BLaER1 treated with 17β-estradiol and CSF1 and Interleukin-3, amounts not matched to agents 10 nM and 100 nM (cell line): Measurements from ENCODE around the gene ZNF318.
A peak's percentile ranks its signal among the peaks of the same experiment; 100 is the strongest.
"Not testable (repeated sequence)": the region's sequence is repeated elsewhere in the genome, so short reads cannot be mapped to it uniquely, and the experiment has no call there.

Experiments used
- H3K27ac ChIP-seq, 11 experiments: shearing (Covaris generic); formaldehyde crosslinking; 2 replicates each; pipeline ENCODE4 v1.8.1; 2022
- H3K27me3 ChIP-seq, 11 experiments: shearing (Covaris generic); formaldehyde crosslinking; 2 replicates each; pipeline ENCODE4 v1.8.1; 2022
- H3K36me3 ChIP-seq, 11 experiments: shearing (Covaris generic); formaldehyde crosslinking; 2 replicates each; pipeline ENCODE4 v1.8.1; 2022
- H3K4me1 ChIP-seq, 10 experiments: shearing (Covaris generic); formaldehyde crosslinking; 2 replicates each; pipeline ENCODE4 v1.8.1; 2022
- H3K4me2 ChIP-seq, 11 experiments: shearing (Covaris generic); formaldehyde crosslinking; 2 replicates each; pipeline ENCODE4 v1.8.1; 2022
- H3K4me3 ChIP-seq, 10 experiments: shearing (Covaris generic); formaldehyde crosslinking; 2 replicates each; pipeline ENCODE4 v1.8.1; 2022
- H3K9ac ChIP-seq, 11 experiments: shearing (Covaris generic); formaldehyde crosslinking; 2 replicates each; pipeline ENCODE4 v1.8.1; 2022
- H3K9me3 ChIP-seq, 11 experiments: shearing (Covaris generic); formaldehyde crosslinking; replicated peaks in 1 of 11; 2 replicates each; pipeline ENCODE4 v1.8.1; 2022
- H4K20me1 ChIP-seq, 11 experiments: shearing (Covaris generic); formaldehyde crosslinking; 2 replicates each; pipeline ENCODE4 v1.8.1; 2022
- Cebpa-rat ChIP-seq, 11 experiments: shearing (Covaris generic); IDR thresholded peaks; 2 replicates each; pipeline ENCODE4 v1.8.1; 2022

The ZNF318 gene

GRCh38 chr6:43369174-43370002 is at the start of gene ZNF318:
Gene ZNF318 (minus strand): TSS chr6:43369647. CDS start chr6:43369365, 282 bp downstream.
- Histone ChIP-seq H3K4me1 (peaks cover 26 to 80% (median 62%) of the 10 kb centered on the region in 10 experiments), H3K4me2 (peak within 1 kb of the TSS; percentile 84 to 98 (median 91)), H3K4me3 (peak within 1 kb of the TSS; percentile 88 to 97 (median 92)), H3K27ac (peak within 1 kb of the TSS; percentile 81 to 96 (median 92)), H4K20me1 (peaks cover 0 to 15% (median 0%) of the 10 kb centered on the region in 11 experiments; a peak in 4 of 22 replicates), H3K27me3 (peaks cover 0 to 14% (median 9%) of the 10 kb centered on the region in 11 experiments; a peak in 12 of 22 replicates), H3K36me3 (peaks cover 12 to 20% (median 13%) of the 10 kb centered on the region in 11 experiments), H3K9ac (peak within 1 kb of the TSS; percentile 88 to 97 (median 94)), H3K9me3 (no peaks in the 10 kb centered on the region)
- no peak for TF ChIP-seq Cebpa-rat (IDR thresholded peaks at IDR 0.05)

- H3K27ac ChIP-seq, result no peak overlapping the region
- H3K4me2 ChIP-seq, result no peak overlapping the region
- no peak overlapping the region for H3K9ac ChIP-seq
- no peaks in the 10 kb centered on the region for H3K4me1 ChIP-seq
- H3K9me3 ChIP-seq, result peaks cover 18 to 34% (median 25%) of the 10 kb centered on the region in 11 experiments
- H3K36me3 ChIP-seq, result no peaks in the 10 kb centered on the region; a peak in 1 of 22 replicates
- no peaks in the 10 kb centered on the region for H3K27me3 ChIP-seq
- no peak overlapping the region for H3K4me3 ChIP-seq
- no peaks in the 10 kb centered on the region for H4K20me1 ChIP-seq
- no peak for TF ChIP-seq Cebpa-rat (IDR thresholded peaks at IDR 0.05)
Observed at GRCh38 chr6:43416935-43417334, 47.5 kb upstream of the ZNF318 start.

GRCh38 chr6:43415275-43415674 is 45.8 kb upstream of the ZNF318 start:
- not testable (repeated sequence) for H3K27ac ChIP-seq, H3K4me1 ChIP-seq, H3K27me3 ChIP-seq, H3K9ac ChIP-seq, H3K4me3 ChIP-seq, H4K20me1 ChIP-seq, H3K36me3 ChIP-seq, H3K4me2 ChIP-seq
- H3K9me3 ChIP-seq, result peaks cover 18 to 29% (median 24%) of the 10 kb centered on the region in 11 experiments

- Histone ChIP-seq H3K4me2 (no peak overlapping the region), H3K27ac (no peak overlapping the region), H3K9ac (no peak overlapping the region), H3K9me3 (peaks cover 15 to 23% (median 19%) of the 10 kb centered on the region in 11 experiments), H4K20me1 (no peaks in the 10 kb centered on the region), H3K4me3 (no peak overlapping the region), H3K27me3 (no peaks in the 10 kb centered on the region), H3K36me3 (no peaks in the 10 kb centered on the region; a peak in 1 of 22 replicates), H3K4me1 (no peaks in the 10 kb centered on the region)
- no peak for TF ChIP-seq Cebpa-rat (IDR thresholded peaks at IDR 0.05)
Observed at GRCh38 chr6:43413002-43413401, 43.6 kb upstream of the ZNF318 start.

- Histone ChIP-seq H3K36me3 (no peaks in the 10 kb centered on the region; a peak in 1 of 22 replicates), H3K4me1 (no peaks in the 10 kb centered on the region), H3K27me3 (no peaks in the 10 kb centered on the region), H4K20me1 (no peaks in the 10 kb centered on the region), H3K4me3 (no peak overlapping the region; a peak in 1 of 20 replicates), H3K9ac (no peak overlapping the region), H3K9me3 (peaks cover 15 to 23% (median 19%) of the 10 kb centered on the region in 11 experiments), H3K4me2 (no peak overlapping the region), H3K27ac (no peak overlapping the region)
- TF ChIP-seq Cebpa-rat (IDR thresholded peaks at IDR 0.05), result no peak
Observed at GRCh38 chr6:43412541-43412940, 43.1 kb upstream of the ZNF318 start.

- not testable (repeated sequence) for H3K36me3 ChIP-seq, H4K20me1 ChIP-seq, H3K9ac ChIP-seq, H3K4me1 ChIP-seq, H3K4me2 ChIP-seq, H3K27me3 ChIP-seq, H3K27ac ChIP-seq, H3K4me3 ChIP-seq
- H3K9me3 ChIP-seq, result peaks cover 15 to 23% (median 19%) of the 10 kb centered on the region in 11 experiments
Observed at GRCh38 chr6:43410776-43411175, 41.3 kb upstream of the ZNF318 start.

GRCh38 chr6:43408259-43408658 is 38.8 kb upstream of the ZNF318 start:
- no peaks in the 10 kb centered on the region; a peak in 1 of 22 replicates for H3K36me3 ChIP-seq
- no peaks in the 10 kb centered on the region for H3K27me3 ChIP-seq
- H3K27ac ChIP-seq, result no peak overlapping the region

GRCh38 chr6:43407296-43407695 is 37.8 kb upstream of the ZNF318 start:
- no peaks in the 10 kb centered on the region for H4K20me1 ChIP-seq

More at GRCh38 chr6:43408259-43408658, 38.8 kb upstream of the ZNF318 start:
- Histone ChIP-seq H3K4me3 (no peak overlapping the region), H3K4me1 (no peaks in the 10 kb centered on the region), H3K9me3 (peaks cover 10 to 17% (median 12%) of the 10 kb centered on the region in 11 experiments), H3K4me2 (no peak overlapping the region), H4K20me1 (no peaks in the 10 kb centered on the region), H3K9ac (no peak overlapping the region)
- no peak for TF ChIP-seq Cebpa-rat (IDR thresholded peaks at IDR 0.05)

GRCh38 chr6:43405354-43405753 is 35.9 kb upstream of the ZNF318 start:
- Histone ChIP-seq H4K20me1 (no peaks in the 10 kb centered on the region), H3K9me3 (0 out of 22 replicates have a peak, but pooled peaks cover 0 to 4% (median 0%) of the 10 kb centered on the region in 11 experiments), H3K4me3 (no peak overlapping the region), H3K4me1 (no peaks in the 10 kb centered on the region), H3K27me3 (no peaks in the 10 kb centered on the region), H3K27ac (no peak overlapping the region), H3K9ac (no peak overlapping the region), H3K36me3 (no peaks in the 10 kb centered on the region), H3K4me2 (no peak overlapping the region)
- no peak for TF ChIP-seq Cebpa-rat (IDR thresholded peaks at IDR 0.05)

More at GRCh38 chr6:43407296-43407695, 37.8 kb upstream of the ZNF318 start:
- H3K4me1 ChIP-seq, result no peaks in the 10 kb centered on the region
- no peak for TF ChIP-seq Cebpa-rat (IDR thresholded peaks at IDR 0.05)
- H3K4me3 ChIP-seq, result no peak overlapping the region
- no peak overlapping the region for H3K4me2 ChIP-seq
- no peak overlapping the region for H3K9ac ChIP-seq
- H3K27me3 ChIP-seq, result no peaks in the 10 kb centered on the region
- H3K36me3 ChIP-seq, result no peaks in the 10 kb centered on the region
- H3K27ac ChIP-seq, result no peak overlapping the region
- peaks cover under 1 to 7% (median 2%) of the 10 kb centered on the region in 11 experiments; a peak in 18 of 22 replicates for H3K9me3 ChIP-seq
